Measurements from ENCODE around the gene LPAR6.
"Not testable (repeated sequence)": the region's sequence is repeated elsewhere in the genome, so short reads cannot be mapped to it uniquely, and the experiment has no call there.

LPAR6 gene

DNA sequence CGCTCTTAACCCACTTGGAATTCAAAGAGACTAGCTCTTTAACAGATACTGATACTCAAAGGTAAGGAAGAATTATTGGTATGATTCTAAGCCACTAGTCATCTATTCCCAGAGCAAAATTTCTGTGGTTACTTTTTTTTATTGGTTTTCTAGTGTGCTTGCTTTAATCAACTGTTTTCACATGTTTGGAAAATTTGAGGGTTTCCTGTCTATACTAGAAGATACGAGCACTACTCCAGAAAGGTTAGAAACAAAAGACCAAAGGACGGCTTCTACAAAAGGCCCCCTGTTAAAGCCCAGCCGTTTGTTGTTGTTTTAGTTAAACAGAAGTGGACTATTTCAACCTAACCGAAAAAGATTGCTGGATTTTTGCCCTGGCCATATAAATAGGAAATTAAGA lies 18.5 kb upstream of the LPAR6 start:
- peak; percentile 63 for DNase-seq (ENCODE audit: low read depth)
- no peak overlapping the region for H3K4me3 ChIP-seq (ENCODE audit: low read depth, low read length)
- TF ChIP-seq, protein P1, sequence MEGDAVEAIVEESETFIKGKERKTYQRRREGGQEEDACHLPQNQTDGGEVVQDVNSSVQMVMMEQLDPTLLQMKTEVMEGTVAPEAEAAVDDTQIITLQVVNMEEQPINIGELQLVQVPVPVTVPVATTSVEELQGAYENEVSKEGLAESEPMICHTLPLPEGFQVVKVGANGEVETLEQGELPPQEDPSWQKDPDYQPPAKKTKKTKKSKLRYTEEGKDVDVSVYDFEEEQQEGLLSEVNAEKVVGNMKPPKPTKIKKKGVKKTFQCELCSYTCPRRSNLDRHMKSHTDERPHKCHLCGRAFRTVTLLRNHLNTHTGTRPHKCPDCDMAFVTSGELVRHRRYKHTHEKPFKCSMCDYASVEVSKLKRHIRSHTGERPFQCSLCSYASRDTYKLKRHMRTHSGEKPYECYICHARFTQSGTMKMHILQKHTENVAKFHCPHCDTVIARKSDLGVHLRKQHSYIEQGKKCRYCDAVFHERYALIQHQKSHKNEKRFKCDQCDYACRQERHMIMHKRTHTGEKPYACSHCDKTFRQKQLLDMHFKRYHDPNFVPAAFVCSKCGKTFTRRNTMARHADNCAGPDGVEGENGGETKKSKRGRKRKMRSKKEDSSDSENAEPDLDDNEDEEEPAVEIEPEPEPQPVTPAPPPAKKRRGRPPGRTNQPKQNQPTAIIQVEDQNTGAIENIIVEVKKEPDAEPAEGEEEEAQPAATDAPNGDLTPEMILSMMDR (conservative IDR thresholded peaks at IDR 0.05; ENCODE audit: low read depth, low read length) = no peak

DNA sequence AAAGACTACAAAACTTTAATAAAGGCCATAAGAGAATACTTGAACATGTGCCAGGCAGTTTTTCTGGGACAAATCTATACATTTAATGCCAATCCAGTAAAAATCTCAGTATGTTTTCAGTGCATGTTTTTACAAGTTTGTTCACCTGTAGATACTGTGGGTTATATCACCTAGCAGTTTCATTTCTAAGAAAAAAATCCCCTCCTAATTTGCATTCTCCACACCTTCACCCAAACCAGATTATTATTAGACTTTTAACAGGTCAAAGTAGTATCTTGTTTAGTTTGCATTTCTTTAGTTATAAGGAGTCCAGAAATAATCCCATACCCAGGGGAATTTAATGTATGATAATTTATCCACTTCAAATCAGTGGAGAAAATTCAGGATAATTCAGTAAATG lies 17.0 kb upstream of the LPAR6 start:
- TF ChIP-seq, protein P1 (conservative IDR thresholded peaks at IDR 0.05; ENCODE audit: low read depth, low read length) = no peak

DNA sequence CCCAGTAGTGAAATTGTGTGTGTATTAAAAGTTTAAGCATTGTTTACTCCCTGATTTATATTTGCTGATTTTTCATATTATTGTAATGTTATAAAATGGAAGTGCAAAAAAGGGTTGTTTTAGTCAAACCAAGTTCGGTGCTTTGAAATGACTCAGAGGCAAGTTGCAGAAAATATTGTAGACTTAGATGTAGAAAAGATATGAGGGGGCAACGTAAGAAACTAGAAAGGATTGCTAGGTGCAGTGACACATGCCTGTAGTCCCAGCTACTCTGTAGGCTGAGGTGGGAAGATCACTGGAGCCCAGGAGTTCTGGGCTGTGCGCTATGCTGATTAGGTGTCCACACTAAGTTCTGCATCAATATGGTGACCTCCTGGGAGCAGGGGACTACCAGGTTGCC lies 16.1 kb upstream of the LPAR6 start:
- DNase-seq (ENCODE audit: low read depth) = no peak
- no peak overlapping the region for H3K4me3 ChIP-seq (ENCODE audit: low read depth, low read length)
- TF ChIP-seq, protein P1 (conservative IDR thresholded peaks at IDR 0.05; ENCODE audit: low read depth, low read length) = no peak

More for the DNA sequence above, 17.0 kb upstream of the LPAR6 start:
- H3K4me3 ChIP-seq (ENCODE audit: low read depth, low read length) = no peak overlapping the region
- DNase-seq (ENCODE audit: low read depth) = no peak

DNA sequence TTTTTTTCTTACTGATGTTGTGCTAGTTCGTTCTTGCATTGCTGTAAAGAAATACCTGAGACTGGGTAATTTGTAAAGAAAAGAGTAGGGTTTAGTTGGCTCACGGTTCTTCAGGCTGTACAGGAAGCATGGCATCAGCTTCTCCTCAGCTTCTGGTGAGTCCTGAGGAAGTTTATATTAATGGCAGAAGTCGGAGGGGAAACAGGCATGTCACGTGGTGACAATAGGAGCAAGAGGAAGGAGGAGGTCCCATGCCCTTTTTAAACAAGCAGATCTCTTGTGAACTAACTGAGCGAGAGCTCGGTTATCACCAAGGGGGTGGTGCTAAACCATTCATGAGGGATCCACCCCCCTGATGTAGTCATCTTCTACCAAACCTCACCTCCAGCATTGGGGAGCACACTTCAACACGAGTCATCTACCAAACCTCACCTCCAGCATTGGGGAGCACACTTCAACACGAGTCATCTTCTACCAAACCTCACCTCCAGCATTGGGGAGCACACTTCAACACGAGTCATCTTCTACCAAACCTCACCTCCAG lies 13.9 kb upstream of the LPAR6 start:
- not testable (repeated sequence) for H3K4me3 ChIP-seq (ENCODE audit: low read depth, low read length); DNase-seq (ENCODE audit: low read depth)

DNA sequence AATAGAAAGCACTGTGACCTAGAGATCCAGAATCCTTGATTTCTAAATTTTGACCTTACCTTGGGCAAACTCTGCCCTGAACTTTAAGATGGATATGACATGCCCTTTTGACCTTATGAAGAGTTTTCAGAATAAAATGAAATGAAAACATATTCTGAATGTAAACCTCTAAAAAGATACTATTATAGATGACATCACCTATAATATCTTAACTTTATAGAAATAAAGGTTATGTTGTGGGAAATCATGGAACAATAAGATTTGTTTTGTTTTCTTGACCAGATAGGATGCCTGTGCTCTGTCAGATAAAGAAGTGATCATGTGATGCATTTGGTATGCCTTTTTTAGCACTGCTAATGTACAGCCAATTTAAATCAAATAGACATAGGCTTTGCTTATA lies 13.1 kb upstream of the LPAR6 start:
- no peak for DNase-seq (ENCODE audit: low read depth)
- H3K4me3 ChIP-seq (ENCODE audit: low read depth, low read length) = no peak overlapping the region
- TF ChIP-seq, protein P1 (conservative IDR thresholded peaks at IDR 0.05; ENCODE audit: low read depth, low read length) = no peak

DNA sequence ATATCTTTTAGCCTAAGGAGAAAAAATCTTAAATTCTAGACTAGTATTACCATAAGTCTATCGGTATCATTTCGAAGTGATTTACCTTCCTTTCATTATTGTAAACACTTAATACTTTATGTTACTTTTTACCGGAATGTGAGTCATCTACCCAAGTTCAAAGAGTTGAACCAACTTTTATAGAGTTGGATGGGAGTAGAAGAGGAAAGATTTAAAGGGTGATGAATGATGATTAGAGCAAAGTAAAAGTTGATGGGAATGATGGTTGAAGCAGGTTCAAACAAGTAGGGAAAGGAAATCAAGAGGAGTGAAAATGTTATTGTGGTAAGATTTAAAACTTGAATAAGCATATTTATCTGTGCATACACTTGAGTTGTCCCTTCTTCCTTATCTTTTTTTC lies 11.3 kb upstream of the LPAR6 start:
- TF ChIP-seq, protein P1 (conservative IDR thresholded peaks at IDR 0.05; ENCODE audit: low read depth, low read length) = no peak
- no peak for DNase-seq (ENCODE audit: low read depth)
- no peak overlapping the region for H3K4me3 ChIP-seq (ENCODE audit: low read depth, low read length)

DNA sequence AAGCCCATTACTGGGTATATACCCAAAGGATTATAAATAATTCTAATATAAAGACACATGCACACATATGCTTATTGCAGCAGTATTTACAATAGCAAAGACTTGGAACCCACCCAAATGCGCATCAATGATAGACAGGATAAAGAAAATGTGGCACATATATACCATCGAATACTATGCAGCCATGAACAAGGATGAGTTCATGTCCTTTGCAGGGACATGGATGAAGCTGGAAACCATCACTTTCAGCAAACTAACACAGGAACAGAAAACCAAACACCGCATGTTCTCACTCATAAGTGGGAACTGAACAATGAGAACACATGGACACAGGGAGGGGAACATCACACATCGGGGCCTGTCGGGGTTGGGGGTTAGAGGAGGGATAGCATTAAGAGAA lies 9.1 kb upstream of the LPAR6 start:
- not testable (repeated sequence) for H3K4me3 ChIP-seq (ENCODE audit: low read depth, low read length); DNase-seq (ENCODE audit: low read depth)

DNA sequence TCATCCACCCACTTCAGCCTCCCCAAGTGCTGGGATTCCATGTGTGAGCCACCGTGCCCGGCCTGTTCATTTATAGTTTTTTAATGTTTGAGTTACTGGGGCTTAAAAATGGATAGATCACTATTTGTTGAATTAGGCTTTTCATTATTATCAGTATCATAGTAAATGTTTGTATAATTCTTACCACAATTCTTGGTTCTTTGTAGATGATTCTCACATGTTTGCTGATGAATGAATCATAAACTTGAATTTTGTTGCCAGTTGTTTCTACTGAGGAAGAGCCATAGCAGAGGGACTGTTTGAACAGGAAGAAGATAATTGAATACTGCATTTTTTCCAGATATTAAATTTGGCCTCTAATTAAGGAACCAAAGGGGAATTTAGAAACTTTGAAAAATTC lies 2.6 kb upstream of the LPAR6 start:
- DNase-seq (ENCODE audit: low read depth) = no peak
- TF ChIP-seq, protein P1 (conservative IDR thresholded peaks at IDR 0.05; ENCODE audit: low read depth, low read length) = no peak
- no peak overlapping the region for H3K4me3 ChIP-seq (ENCODE audit: low read depth, low read length)
